Stimulated activated CD8-positive, alpha-beta memory T cell treated with anti-CD3 and anti-CD28 coated beads, Interleukin-7, amount 100 ng/mL, for 48 hours (primary cell): ENCODE measurements around the gene CCDC171.
"Not testable (repeated sequence)": the region's sequence is repeated elsewhere in the genome, so short reads cannot be mapped to it uniquely, and the experiment has no call there.

Experiments used
- DNase-seq, 2 donors: peaks; one replicate each; pipeline ENCODE4 v3.0.0-alpha.2; 2020; ENCODE audit warnings: low read depth in 1 of 2; ENCODE audit errors: extremely low read depth in 1 of 2

The CCDC171 gene

GRCh38 chr9:15670894-15671293, 118.1 kb downstream of the CCDC171 start:
- no peak for DNase-seq

GRCh38 chr9:15693701-15694100, 140.9 kb downstream of the CCDC171 start:
- no peak for DNase-seq

- no peak for DNase-seq
Observed at GRCh38 chr9:15696979-15697378, 144.1 kb downstream of the CCDC171 start.

- no peak for DNase-seq
Observed at GRCh38 chr9:15697446-15697851, 144.6 kb downstream of the CCDC171 start.

- not testable (repeated sequence) for DNase-seq
Observed at GRCh38 chr9:15699876-15700559, 147.2 kb downstream of the CCDC171 start.

GRCh38 chr9:15707000-15707399, 154.2 kb downstream of the CCDC171 start:
- DNase-seq, result no peak

GRCh38 chr9:15711531-15711930, 158.7 kb downstream of the CCDC171 start:
- no peak for DNase-seq

- DNase-seq, result no peak
Observed at GRCh38 chr9:15711931-15712330, 159.1 kb downstream of the CCDC171 start.

GRCh38 chr9:15714746-15715145, 161.9 kb downstream of the CCDC171 start:
- no peak for DNase-seq

- DNase-seq, result no peak
Observed at GRCh38 chr9:15717290-15717967, 164.6 kb downstream of the CCDC171 start.

- no peak for DNase-seq
Observed at GRCh38 chr9:15718423-15718822, 165.6 kb downstream of the CCDC171 start.

- no peak for DNase-seq
Observed at GRCh38 chr9:15720861-15721260, 168.0 kb downstream of the CCDC171 start.

- DNase-seq, result no peak
Observed at GRCh38 chr9:15722888-15723287, 170.0 kb downstream of the CCDC171 start.

- no peak for DNase-seq
Observed at GRCh38 chr9:15724016-15724415, 171.2 kb downstream of the CCDC171 start.

GRCh38 chr9:15724612-15725011, 171.8 kb downstream of the CCDC171 start:
- no peak for DNase-seq

- DNase-seq, result no peak
Observed at GRCh38 chr9:15725953-15726352, 173.1 kb downstream of the CCDC171 start.

GRCh38 chr9:15729507-15729906, 176.7 kb downstream of the CCDC171 start:
- DNase-seq, result no peak

- no peak for DNase-seq
Observed at GRCh38 chr9:15735083-15735857, 182.4 kb downstream of the CCDC171 start.

GRCh38 chr9:15736569-15736968, 183.7 kb downstream of the CCDC171 start:
- DNase-seq, result no peak

GRCh38 chr9:15738011-15738410, 185.2 kb downstream of the CCDC171 start:
- DNase-seq, result no peak

GRCh38 chr9:15741015-15741414, 188.2 kb downstream of the CCDC171 start:
- no peak for DNase-seq

GRCh38 chr9:15743512-15743911, 190.7 kb downstream of the CCDC171 start:
- no peak for DNase-seq
